Measurements from ENCODE around the gene AGXT.

The AGXT gene

GRCh38 chr2:240899468-240899865 lies 30.8 kb downstream of the AGXT start:
- DNase-seq (ENCODE audit: low read depth) = no peak

DNA sequence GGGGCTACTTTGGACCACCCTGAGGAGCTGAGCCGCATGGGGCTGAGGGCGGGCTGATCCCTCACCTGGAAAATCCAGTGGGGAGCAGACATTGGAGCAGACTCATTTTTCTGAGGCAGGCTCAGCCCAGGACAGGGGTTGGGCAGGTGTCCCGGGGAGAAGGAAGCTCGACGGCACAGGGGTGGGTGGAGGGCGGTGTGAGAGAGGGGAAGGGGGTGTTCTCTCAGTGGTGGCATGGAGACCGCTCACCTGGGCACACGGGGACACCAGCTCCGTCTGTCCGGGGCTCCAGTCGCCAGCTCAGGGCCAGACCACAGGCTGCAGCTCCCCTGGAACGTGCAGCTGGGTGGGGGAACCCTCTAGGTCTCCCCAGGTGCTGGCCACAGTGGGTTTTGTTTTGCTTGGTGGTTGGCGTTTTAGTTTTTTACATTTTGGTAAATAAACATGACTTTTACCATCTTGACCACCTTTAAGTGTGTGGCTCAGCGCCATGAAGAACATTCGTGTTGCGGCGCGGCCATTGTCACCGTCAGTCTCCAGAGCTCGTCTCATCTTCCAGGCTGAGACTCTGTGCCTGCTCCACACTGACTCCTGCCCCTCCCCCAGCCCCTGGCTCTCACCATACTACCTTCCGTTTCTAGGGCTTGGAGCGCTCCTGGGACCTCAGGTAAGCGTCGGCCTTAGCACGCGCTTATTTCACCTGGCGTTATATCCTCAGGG lies 31.7 kb downstream of the AGXT start:
- DNase-seq (ENCODE audit: low read depth) = no peak

DNA sequence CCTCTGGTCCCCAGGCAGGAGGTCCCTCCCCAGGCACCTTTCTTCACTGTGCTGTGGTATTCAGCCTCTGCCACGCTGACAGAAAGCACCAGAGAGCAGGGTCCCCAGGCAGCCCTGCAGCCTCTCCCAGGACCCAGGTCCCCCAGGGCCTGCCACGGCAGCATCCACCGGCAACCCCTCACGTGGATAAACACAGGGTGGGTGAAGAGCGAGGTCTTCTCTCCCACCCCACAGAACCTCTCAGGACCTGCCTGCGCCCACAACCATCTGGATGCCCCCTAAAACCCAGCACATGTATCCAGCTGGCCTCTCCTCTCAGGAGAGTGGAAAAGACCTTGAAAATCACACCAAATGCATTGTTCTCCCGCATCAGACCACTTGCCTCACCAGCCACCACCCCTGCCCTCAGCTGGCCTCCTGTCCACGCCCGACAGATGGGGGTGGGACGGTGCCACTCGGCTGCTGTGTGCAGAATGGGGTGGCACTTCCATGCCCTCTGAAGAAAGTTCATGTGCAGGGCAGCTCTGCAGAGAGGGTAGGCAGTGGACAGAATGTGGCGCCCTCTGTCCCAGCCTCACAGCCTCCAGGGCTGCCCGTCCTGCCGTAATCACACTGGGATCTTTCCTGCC lies 33.5 kb downstream of the AGXT start:
- DNase-seq (ENCODE audit: low read depth) = no peak

DNA sequence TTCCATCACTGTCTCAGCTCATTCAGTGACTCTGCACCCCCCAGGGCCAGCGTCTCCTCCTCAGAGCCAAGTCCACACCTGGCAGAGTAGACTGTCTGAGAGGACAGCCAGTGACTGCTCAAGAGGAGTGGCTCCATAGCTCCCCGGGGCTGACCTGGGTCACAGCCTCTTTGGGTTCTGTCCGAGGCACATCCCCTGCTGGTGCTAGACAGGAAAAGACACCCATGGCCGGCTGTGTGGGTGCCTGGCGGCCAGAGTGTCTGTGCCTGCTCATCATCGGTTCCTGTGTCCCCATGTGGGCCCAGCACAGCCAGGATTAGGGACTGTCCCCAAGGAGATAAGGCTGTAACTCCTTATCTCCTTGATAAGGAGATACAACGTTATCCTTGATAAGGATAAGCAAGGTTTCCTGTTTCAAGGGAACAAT lies 34.0 kb downstream of the AGXT start:
- no peak for DNase-seq (ENCODE audit: low read depth)

- no peak for DNase-seq (ENCODE audit: low read depth)
Measured at GRCh38 chr2:240903191-240904060, 34.8 kb downstream of the AGXT start.

DNA sequence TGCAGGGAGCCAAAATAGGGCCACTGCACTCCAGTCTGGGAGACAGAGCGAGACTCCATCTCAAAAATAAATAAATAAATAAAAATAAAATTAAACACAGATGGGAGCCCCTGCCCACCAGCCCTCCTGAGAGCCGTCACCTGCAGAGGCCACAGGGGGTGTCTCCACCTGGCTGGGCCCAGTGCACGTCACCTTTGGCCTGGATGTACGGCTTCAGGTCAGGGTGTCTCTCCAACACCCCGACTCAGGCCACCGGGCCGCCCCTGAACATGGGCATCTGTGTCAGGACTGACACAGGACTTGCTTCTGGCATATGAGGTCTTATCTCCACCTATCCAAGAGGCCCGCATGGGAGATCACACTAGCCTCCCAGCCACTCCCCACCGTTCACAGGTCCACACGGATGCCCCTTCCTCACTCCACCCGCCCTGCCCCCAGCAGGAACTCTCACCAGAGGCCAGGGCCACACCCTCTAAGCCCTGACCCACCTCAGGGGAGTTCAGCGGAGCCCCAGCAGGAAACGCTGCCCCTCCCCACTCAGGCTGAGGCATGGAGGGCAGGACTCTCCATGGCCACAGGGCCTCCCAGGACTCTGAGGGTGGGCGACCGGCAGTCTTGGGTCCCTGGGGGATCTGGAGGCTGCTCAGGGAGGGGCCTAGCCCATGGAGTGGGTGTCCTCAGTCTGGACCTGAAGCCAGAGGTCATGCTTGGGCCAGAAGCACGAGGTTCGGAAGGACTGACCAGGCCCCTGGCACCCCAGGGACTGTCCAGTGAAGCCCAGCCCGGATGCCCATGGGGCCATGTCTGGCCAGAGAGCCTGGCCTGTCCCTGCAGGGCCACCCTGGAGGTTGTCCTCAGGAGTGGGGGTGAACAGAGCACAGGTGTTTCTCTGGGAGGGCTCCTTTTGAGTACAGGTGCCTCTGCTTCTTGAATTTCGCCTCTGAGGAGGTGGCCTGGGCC lies 35.9 kb downstream of the AGXT start:
- DNase-seq (ENCODE audit: low read depth) = no peak

DNA sequence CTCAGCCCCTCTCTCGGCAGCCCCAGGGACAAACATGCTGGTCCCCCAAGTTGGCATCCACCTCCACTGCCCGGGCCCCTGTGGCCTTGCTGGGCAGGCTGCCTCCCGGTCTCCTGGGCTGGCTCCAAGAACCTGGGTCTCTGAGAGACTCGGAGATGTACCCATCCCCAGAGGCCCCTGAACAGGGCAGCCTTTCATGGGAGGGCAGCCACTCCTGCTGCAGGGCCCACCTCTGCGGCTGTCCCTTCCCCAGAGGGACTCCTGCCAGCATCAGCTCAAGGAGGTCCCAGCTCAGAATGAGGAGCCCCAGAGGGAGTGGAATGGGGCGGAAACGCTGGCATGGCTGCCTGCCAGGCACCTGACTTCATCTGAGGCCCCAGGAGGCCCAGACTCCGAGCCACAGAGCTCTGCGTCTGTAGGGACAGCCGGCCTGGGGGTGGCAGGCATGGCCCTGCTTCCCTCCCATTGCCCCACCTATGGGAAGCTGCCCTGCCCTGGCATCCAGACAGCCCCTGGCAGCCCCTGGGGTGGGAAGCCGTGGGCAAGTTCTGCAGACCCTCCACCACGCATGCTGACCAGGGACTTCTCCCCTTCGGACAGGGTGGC lies 36.7 kb downstream of the AGXT start:
- no peak for DNase-seq (ENCODE audit: low read depth)

DNA sequence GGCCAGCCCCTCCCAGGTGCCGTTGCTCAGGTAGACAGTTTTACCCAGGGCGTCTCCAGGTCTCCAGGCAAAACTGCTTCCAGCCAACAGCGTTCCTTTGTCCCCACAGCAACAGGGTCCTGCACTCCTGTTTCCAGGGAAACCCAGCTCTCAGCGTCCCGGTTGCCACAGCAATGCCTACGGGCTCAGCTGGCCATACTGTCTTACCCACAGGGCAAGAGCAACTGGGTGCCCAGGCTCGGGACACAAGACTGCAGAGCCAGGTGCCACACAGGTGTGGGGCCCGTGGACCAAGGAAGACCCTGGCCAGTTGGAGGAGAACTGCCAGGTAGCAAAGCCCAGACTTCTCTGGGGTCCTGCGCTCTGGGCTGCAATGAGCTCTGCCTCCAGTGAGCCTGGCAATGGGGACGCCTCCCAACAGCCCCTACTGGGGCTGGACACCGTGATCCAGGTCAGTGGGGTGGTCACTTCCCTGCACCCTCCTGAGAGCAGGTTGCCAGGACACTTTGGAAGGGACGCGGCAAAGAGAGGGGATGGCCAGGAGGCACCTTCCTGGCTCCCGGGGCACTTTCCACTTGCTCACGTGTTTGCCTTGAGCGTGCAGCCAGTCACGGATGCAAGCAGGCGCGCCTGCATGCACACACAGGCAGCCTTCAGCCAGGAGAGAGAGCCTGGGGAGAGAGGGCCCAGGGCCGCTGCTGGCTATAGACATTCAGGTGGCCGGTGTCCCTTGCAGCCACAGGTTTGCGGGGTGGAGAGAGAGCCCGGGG lies 37.7 kb downstream of the AGXT start, which contains the start of gene CROCC2:
Gene CROCC2 (plus strand): TSS at position 196 of the 770 bp plus-strand sequence. CDS start 178 bp downstream, at position 374.
- DNase-seq (ENCODE audit: low read depth) = no peak

GRCh38 chr2:240906911-240907590 lies 38.4 kb downstream of the AGXT start:
- no peak for DNase-seq (ENCODE audit: low read depth)

DNA sequence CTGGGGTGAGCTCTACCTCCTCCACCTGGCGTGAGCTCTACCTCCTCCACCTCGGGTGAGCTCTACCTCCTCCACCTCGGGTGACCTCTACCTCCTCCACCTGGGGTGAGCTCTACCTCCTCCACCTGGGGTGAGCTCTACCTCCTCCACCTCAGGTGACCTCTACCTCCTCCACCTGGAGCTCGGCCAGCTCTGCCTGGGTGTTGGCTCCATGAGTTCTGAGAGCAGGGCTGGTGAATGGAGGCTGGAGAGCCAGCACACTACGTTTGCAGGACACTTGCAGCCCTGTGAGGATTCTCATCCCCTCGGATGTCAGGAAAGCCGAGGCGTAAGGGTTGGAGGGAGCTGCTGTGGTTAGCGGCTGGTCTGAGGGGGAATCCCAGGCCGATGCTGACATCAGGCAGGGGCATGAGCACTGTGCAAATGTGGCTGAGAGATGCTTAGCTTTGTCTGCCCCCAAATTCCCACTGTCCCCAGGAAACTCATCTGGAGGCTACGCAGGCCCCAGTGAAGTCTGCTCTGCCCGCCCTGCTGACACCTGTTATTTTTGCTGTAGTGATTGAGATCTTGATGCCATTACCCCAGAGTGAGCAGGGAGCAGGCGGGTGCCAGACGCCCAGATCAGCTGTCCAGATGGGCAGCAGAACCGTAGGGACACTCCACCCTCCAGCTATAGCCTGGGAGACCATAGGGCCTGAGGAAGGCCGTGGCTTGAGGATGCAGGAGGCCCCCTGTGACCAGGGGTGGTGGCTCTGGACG lies 40.8 kb downstream of the AGXT start:
- DNase-seq (ENCODE audit: low read depth) = no peak

DNA sequence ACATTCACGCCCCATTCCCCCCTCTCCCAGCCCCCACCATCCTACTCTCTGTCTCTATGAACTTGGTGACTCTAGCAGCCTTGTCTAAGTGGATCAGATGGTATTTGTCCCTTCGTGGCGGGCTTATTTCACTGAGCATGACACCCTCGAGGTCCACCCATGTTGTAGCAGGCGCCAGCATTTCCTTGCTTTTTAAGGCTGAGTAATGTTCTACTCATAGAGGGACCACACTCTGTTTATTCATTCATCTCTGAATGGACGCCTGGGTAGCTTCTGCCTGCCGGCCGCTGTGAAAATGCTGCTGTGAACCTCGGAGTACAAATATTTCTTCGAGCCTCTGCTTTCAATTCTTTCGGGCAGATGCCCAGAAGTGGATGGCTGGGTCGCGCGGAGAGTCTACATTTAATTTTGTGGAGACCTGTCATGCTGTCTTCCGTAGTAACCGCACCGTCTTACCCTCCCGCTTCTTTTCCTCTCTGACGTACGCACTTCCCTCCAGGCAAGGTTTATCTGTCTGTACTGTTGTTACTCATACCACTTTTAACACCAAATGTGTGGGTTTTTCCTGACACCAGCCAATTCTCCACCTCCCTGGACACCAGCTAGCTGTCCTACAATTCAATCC lies 43.1 kb downstream of the AGXT start:
- DNase-seq (ENCODE audit: low read depth) = no peak

GRCh38 chr2:240912878-240913809 lies 44.5 kb downstream of the AGXT start:
- DNase-seq (ENCODE audit: low read depth) = no peak

- no peak for DNase-seq (ENCODE audit: low read depth)
Measured at GRCh38 chr2:240913810-240914644, 45.4 kb downstream of the AGXT start.

- DNase-seq (ENCODE audit: low read depth) = no peak
Measured at GRCh38 chr2:240914645-240915525, 46.3 kb downstream of the AGXT start.
